Natural killer cell (primary cell): ENCODE results near the gene RHEX. TPM values are rescaled to one million over a fixed set of nuclear protein-coding genes. Genes with fewer than 3 reads are reported as not detected.
"Not testable (repeated sequence)": the region's sequence is repeated elsewhere in the genome, so short reads cannot be mapped to it uniquely, and the experiment has no call there.

Experiments used
- ATAC-seq, 3 donors: fragments of 150-1000 bp in 2 of 3; fragments of 200-7000 bp in 1 of 3; cut with Tn5 transposase; 1 replicate in 1 of 3; 2 replicates in 2 of 3; pipeline ENCODE4 v1.10.0; 2021; ENCODE audit warnings: mild to moderate bottlenecking in 2 of 3, moderate library complexity in 2 of 3
- DNase-seq, 2 donors: peaks; one replicate each; pipeline versions ENCODE4 v3.0.0 to v3.0.0-alpha.2; 2013 to 2021; ENCODE audit warnings: mixed read lengths in 1 of 2
- H3K27ac ChIP-seq: one replicate; pipeline ENCODE4 v1.5.1; 2013; ENCODE audit warnings: mild to moderate bottlenecking, low read length
- H3K27me3 ChIP-seq: one replicate; pipeline ENCODE4 v1.6.1; 2013; ENCODE audit warnings: low read length; ENCODE audit not compliant: control insufficient read depth, insufficient read depth
- H3K36me3 ChIP-seq: one replicate; pipeline ENCODE4 v1.6.1; 2013; ENCODE audit warnings: low read length; ENCODE audit not compliant: control insufficient read depth, insufficient read depth
- H3K4me1 ChIP-seq: one replicate; pipeline ENCODE4 v1.6.1; 2013; ENCODE audit warnings: low read length; ENCODE audit not compliant: control insufficient read depth, insufficient read depth
- H3K4me3 ChIP-seq: one replicate; pipeline ENCODE4 v1.5.1; 2013; ENCODE audit warnings: low read length
- H3K9me3 ChIP-seq: one replicate; pipeline ENCODE4 v1.6.1; 2013; ENCODE audit warnings: low read length; ENCODE audit not compliant: control insufficient read depth, insufficient read depth
- H3K27ac Mint-ChIP-seq, 2 donors: one replicate each; pipeline ENCODE4 v1.8.0; 2022; ENCODE audit warnings: mild to moderate bottlenecking in 2 of 2, mixed read lengths in 2 of 2, moderate library complexity in 1 of 2
- H3K27me3 Mint-ChIP-seq, 2 donors: one replicate each; pipeline ENCODE4 v1.8.0; 2022; ENCODE audit warnings: low read depth in 2 of 2, mixed read lengths in 2 of 2
- H3K36me3 Mint-ChIP-seq: one replicate; pipeline ENCODE4 v1.8.0; 2022; ENCODE audit warnings: mixed read lengths
- H3K4me1 Mint-ChIP-seq, 2 donors: one replicate each; pipeline ENCODE4 v1.8.0; 2022; ENCODE audit warnings: mixed read lengths in 2 of 2
- H3K4me3 Mint-ChIP-seq: one replicate; pipeline ENCODE4 v1.8.0; 2022; ENCODE audit warnings: mild to moderate bottlenecking, moderate library complexity, mixed read lengths
- H3K9me3 Mint-ChIP-seq, 2 donors: one replicate each; pipeline ENCODE4 v1.8.0; 2022; ENCODE audit warnings: mixed read lengths in 2 of 2
- WGBS: methylation state at CpG from one replicate; pipeline ENCODE4 v1.1.7; 2013; ENCODE audit warnings: missing lambda C conversion rate; ENCODE audit not compliant: insufficient coverage; 5-methylcytosine and 5-hydroxymethylcytosine counted together
- intact Hi-C: fragments of 100-400 bp; cut with micrococcal nuclease; formaldehyde crosslinking; loops from one replicate; pipeline ENCODE4 v1.14.2; 2022
- total RNA-seq, 4 donors: library from RNA; stranded (reverse); fragments of 120-200 nt in 1 of 4; gene quantifications; one replicate each; pipeline versions ENCODE4 v1.2.3 to v1.2.4, GENCODE V29; 2013 to 2022
- TF ChIP-seq, protein P1 (sequence below): fragments of 200-600 bp; IDR thresholded peaks from one replicate; pipeline ENCODE4 v1.8.0; 2022; ENCODE audit warnings: antibody characterized with exemption

RHEX gene
- total RNA-seq, 3 donors from 2014 or later (not counting 1 experiment from before 2014, with no cell fraction given) = 0.24 to 21.3 TPM; not detected in 1

DNA sequence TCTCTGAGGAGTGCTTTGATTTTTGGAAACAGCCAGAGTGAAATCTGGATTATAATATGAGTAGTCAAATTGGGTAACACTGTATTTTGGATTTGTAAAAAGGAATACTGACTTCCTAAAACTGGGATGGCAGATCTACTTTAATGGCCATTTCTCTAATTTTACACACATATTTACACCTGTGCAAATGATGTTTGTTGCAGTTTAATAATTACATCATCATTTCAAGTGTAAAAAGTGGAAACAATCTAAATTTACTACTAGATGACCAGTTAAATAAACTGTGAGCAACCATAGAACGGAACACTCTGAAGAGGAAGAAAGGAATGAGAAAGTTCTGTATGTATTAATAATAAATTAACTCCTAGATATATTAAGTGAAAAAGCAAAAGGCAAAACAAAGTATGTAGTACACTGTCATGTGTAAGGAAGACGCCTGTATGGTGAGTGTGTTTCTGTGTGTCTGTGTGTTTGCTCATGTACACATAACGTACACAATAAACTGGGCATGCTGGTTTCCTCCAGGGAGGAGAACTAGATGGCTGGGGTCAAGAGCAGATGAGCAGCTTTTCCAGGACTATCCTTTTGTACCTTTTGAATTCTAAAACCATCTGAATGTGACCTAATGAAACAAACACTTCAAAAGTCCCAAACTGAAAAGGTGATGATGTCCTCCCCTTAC lies 2.9 kb upstream of the RHEX start:
- intact Hi-C loops = no loop called here
- Mint-ChIP-seq H3K9me3 (no peaks in the 10 kb centered on the region), H3K36me3 (no peaks in the 10 kb centered on the region), H3K4me3 (no peak overlapping the region), H3K4me1 (peaks cover 10 to 11% of the 10 kb centered on the region in 2 donors), H3K27ac (no peak overlapping the region), H3K27me3 (peaks cover 2 to 6% of the 10 kb centered on the region in 2 donors)
- DNase-seq (no peak), ATAC-seq (no peak)
- no peak overlapping the region for H3K4me3 ChIP-seq
- H3K4me1 ChIP-seq = peaks cover 21% of the 10 kb centered on the region
- peak overlapping the region; percentile 74 for H3K27ac ChIP-seq
- no peaks in the 10 kb centered on the region for H3K36me3 ChIP-seq
- H3K27me3 ChIP-seq = no peaks in the 10 kb centered on the region
- WGBS = 83% methylated on average over 2 of the region's 3 CpGs
- TF ChIP-seq, protein P1, sequence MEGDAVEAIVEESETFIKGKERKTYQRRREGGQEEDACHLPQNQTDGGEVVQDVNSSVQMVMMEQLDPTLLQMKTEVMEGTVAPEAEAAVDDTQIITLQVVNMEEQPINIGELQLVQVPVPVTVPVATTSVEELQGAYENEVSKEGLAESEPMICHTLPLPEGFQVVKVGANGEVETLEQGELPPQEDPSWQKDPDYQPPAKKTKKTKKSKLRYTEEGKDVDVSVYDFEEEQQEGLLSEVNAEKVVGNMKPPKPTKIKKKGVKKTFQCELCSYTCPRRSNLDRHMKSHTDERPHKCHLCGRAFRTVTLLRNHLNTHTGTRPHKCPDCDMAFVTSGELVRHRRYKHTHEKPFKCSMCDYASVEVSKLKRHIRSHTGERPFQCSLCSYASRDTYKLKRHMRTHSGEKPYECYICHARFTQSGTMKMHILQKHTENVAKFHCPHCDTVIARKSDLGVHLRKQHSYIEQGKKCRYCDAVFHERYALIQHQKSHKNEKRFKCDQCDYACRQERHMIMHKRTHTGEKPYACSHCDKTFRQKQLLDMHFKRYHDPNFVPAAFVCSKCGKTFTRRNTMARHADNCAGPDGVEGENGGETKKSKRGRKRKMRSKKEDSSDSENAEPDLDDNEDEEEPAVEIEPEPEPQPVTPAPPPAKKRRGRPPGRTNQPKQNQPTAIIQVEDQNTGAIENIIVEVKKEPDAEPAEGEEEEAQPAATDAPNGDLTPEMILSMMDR = no peak
- no peaks in the 10 kb centered on the region for H3K9me3 ChIP-seq

DNA sequence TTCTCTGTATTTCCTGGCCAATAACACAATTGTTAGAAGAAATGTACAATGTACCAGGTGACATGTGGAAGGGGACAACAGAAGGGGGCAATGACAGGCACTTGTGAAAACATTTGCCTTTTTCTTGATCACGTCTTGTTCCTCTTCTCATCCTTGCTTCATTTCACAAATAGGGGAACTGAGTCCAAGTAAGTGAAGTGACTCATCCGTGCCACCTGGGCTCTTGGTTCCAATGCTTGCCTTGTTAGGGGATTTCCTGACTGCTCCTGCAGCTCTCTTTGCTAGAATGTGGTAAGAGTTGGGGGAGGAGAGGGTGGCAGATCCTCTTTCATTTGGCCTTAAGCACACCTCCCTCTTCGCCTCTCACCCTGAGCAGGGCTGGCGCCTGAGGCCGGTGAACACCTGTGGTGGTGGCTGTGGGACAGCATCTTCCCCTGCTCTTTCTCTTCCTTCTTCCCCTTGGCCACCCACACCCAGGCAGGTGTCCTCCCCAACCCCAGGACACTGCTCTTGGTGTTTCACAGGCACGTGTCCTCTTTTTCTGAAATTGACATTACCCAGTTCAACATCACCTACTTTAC lies 2.2 kb upstream of the RHEX start:
- no peak overlapping the region for H3K27ac Mint-ChIP-seq
- H3K4me3 ChIP-seq = no peak overlapping the region
- intact Hi-C loops = no loop called here

DNA sequence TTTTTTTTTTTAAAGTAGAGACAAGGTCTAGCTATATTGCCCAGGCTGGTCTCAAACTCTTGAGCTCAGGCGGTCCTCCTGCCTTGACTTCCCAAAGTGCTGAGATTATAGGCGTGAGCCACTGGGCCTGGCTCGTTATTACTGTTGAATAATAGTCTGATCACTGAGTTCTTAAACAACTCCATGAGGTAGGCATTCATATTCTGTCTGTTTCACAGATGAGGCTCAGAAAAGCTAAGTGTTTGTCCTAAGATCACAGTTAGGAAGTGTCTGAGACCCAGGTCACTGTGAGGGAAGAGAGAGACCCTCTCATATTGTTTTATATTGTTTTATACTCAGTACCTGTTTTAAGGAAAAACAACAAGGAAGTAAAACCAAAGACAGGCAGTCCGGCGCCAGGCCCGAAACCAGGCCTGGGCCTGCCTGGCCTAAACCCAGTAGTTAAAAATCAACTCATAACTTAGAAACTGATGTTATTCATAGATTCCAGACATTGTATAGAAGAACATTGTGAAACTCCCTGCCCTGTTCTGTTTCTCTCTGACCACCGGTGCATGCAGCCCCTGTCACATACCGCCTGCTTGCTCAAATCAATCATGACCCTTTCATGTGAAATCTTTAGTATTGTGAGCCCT lies 625 bp upstream of the RHEX start:
- 85% methylated on average over 3 of the region's 8 CpGs for whole genome bisulfite sequencing
- H3K4me3 Mint-ChIP-seq, H3K36me3 Mint-ChIP-seq, H3K9me3 Mint-ChIP-seq, H3K27me3 ChIP-seq, H3K27ac Mint-ChIP-seq, DNase-seq, H3K27me3 Mint-ChIP-seq, H3K4me3 ChIP-seq, H3K36me3 ChIP-seq, H3K9me3 ChIP-seq, intact Hi-C loops, ATAC-seq: not testable (repeated sequence)
- H3K27ac ChIP-seq = peak overlapping the region; percentile 61
- peaks cover 21% of the 10 kb centered on the region for H3K4me1 ChIP-seq
- H3K4me1 Mint-ChIP-seq = peaks cover 10 to 11% of the 10 kb centered on the region in 2 donors

More for the DNA sequence above, 2.2 kb upstream of the RHEX start:
- Mint-ChIP-seq H3K4me3 (no peak overlapping the region), H3K27me3 (peaks cover 2 to 6% of the 10 kb centered on the region in 2 donors), H3K36me3 (no peaks in the 10 kb centered on the region), H3K4me1 (peaks cover 10 to 11% of the 10 kb centered on the region in 2 donors), H3K9me3 (no peaks in the 10 kb centered on the region)
- H3K36me3 ChIP-seq = no peaks in the 10 kb centered on the region
- H3K27me3 ChIP-seq = no peaks in the 10 kb centered on the region
- DNase-seq (peak in 1 of 2 donors; percentile 68), ATAC-seq (peak; percentile 50 to 67 (median 51))
- WGBS = 5% methylated on average over 6 of the region's 6 CpGs
- TF ChIP-seq, protein P1 = no peak
- peak overlapping the region; percentile 74 for H3K27ac ChIP-seq
- H3K4me1 ChIP-seq = peaks cover 21% of the 10 kb centered on the region
- H3K9me3 ChIP-seq = no peaks in the 10 kb centered on the region

DNA sequence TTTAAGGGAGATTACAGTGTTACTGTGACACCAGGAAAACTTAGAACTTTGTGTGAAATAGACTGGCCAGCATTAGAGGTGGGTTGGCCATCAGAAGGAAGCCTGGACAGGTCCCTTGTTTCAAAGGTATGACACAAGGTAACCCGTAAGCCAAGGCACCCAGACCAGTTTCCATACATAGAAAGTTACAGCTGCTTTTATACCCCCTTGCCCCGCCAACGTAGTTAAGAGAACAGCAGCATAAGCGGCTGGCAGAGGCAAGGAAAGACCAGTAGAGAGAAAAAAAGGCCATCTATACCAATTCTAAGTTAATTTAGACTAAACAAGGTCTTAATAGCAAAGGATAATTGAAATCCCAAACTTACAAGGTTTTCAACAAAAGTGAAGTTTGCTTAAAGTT lies 643 bp downstream of the RHEX start:
- H3K36me3 ChIP-seq, H3K4me3 ChIP-seq, H3K27ac Mint-ChIP-seq, H3K4me3 Mint-ChIP-seq, H3K27me3 ChIP-seq, H3K9me3 Mint-ChIP-seq, H3K9me3 ChIP-seq, intact Hi-C loops, DNase-seq, H3K27me3 Mint-ChIP-seq, H3K36me3 Mint-ChIP-seq, ATAC-seq: not testable (repeated sequence)
- H3K27ac ChIP-seq = peak overlapping the region; percentile 61
- H3K4me1 ChIP-seq = peaks cover 21% of the 10 kb centered on the region
- WGBS = 86% methylated on average over 4 of the region's 4 CpGs
- H3K4me1 Mint-ChIP-seq = peaks cover 10 to 11% of the 10 kb centered on the region in 2 donors

DNA sequence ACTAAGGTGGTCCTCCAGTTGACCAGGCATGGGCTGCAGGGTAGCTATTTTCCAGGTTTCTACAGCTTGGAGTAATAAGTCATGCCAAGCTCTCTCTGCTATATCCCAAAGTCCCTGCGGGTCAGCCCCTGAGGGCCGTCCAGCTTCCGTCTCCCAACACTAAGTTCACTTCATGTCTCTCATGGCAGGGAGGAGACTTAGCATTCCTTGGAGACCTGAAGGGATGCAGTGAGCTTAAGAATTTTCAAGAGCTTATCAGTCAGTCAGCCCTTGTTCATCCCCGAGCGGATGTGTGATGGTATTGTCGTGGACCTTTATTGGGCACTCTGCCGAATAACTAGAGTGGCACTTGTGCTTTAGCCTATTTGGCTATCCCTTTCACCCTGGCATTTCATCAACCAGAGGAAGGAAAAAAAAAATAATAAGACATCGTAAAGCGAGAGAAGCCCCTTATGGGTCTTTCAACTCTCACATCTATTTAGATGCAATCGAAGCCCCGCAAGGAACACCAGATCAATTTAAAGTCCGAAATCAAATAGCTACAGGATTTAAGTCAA lies 2.2 kb downstream of the RHEX start:
- peaks cover 10 to 11% of the 10 kb centered on the region in 2 donors for H3K4me1 Mint-ChIP-seq
- H3K27ac Mint-ChIP-seq, H3K27me3 Mint-ChIP-seq, H3K9me3 ChIP-seq, H3K4me3 ChIP-seq, H3K4me3 Mint-ChIP-seq, H3K27ac ChIP-seq, DNase-seq, H3K9me3 Mint-ChIP-seq, H3K36me3 Mint-ChIP-seq, ATAC-seq, H3K36me3 ChIP-seq, H3K27me3 ChIP-seq, intact Hi-C loops: not testable (repeated sequence)
- H3K4me1 ChIP-seq = peaks cover 21% of the 10 kb centered on the region
- 96% methylated on average over 7 of the region's 12 CpGs for WGBS

DNA sequence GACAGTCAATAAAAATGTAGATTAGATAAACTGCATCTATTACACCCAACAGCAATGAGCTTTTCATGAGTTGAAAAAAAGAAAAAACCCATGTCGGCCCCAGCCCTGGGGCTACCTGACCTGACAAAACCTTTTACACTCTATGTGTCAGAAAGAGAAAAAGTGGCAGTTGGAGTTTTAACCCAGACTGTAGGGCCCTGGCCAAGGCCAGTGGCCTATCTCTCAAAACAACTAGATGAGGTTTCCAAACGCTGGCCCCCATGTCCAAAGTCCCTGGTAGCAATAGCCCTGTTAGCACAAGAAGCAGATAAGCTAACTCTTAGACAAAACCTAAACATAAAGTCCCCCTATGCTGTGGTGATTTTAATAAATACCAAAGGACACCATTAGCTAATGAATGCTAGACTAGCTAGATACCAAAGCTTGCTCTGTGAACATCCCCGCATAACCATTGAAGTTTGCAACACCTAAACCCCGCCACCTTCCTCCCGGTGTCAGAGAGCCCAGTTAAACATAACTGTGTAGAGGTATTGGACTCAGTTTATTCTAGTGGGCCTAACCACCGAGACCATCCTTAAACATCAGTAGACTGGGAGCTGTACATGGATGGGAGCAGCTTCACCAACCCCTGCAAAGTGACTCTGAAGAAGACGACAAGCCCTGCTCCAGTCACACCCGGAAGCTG lies 2.8 kb downstream of the RHEX start:
- H3K27me3 Mint-ChIP-seq, H3K9me3 Mint-ChIP-seq, H3K27ac Mint-ChIP-seq, H3K36me3 Mint-ChIP-seq, DNase-seq, intact Hi-C loops, H3K4me3 ChIP-seq, ATAC-seq, H3K36me3 ChIP-seq, H3K4me1 Mint-ChIP-seq, H3K27me3 ChIP-seq, H3K27ac ChIP-seq, H3K4me3 Mint-ChIP-seq, H3K9me3 ChIP-seq: not testable (repeated sequence)
- 90% methylated on average over 8 of the region's 8 CpGs for WGBS
- peaks cover 19% of the 10 kb centered on the region for H3K4me1 ChIP-seq
